Measurements from ENCODE around the gene CASS4. TPM values are rescaled to one million over a fixed set of nuclear protein-coding genes. Genes with fewer than 3 reads are reported as not detected.

The CASS4 gene
- total RNA-seq, 1 experiment from 2014 or later: not detected

- no peak for DNase-seq (ENCODE audit: unreplicated experiment)
- BruUV-seq (replicated peaks): no TSS peak
- Mint-ChIP-seq H3K36me3 (ENCODE audit: insufficient read depth, unreplicated experiment) (no peaks in the 10 kb centered on the region), H3K27ac (ENCODE audit: low read depth, unreplicated experiment) (no peak overlapping the region), H3K27me3 (ENCODE audit: insufficient read depth, unreplicated experiment) (peaks cover 6% of the 10 kb centered on the region), H3K4me1 (ENCODE audit: insufficient read depth, unreplicated experiment) (no peaks in the 10 kb centered on the region), H3K9me3 (ENCODE audit: unreplicated experiment) (no peaks in the 10 kb centered on the region), H3K4me3 (ENCODE audit: unreplicated experiment) (no peak overlapping the region)
- intact Hi-C loops (cut with micrococcal nuclease): no loop called here
- POLR2A ChIA-PET: no interaction called here
- CTCF ChIA-PET: no interaction called here
- TF ChIP-seq CTCF (IDR thresholded peaks at IDR 0.05; ENCODE audit: unreplicated experiment): no peak
Observed at GRCh38 chr20:56438284-56438683, 26.2 kb downstream of the CASS4 start.

DNA sequence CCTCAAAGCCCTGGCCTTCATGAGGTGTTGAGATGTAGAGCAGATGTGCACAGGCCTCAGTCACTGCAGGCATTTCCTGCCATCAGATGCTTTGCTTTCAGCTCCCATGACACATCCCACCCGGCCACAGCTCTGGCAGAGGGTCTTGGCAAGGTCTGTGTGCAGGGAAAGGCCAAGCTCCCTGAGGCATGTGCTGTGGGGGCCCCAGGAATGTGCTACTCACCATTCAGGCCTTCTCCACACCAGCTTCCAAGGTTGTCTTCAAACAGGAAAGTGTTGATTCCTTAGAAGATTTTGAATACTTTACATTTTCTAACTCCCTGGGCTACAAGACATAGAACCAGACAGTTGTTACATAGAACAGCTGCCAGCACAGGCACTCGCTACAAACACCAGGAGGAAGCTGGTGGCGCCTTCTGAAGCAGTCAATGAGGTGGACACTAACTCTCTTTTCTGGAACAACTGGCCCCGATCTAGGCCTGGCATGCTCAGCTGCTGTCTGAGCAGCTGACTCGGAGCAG is 27.8 kb downstream of the CASS4 start:
- no peak for TF ChIP-seq CTCF (IDR thresholded peaks at IDR 0.05; ENCODE audit: unreplicated experiment)
- Mint-ChIP-seq H3K36me3 (ENCODE audit: insufficient read depth, unreplicated experiment) (no peaks in the 10 kb centered on the region), H3K4me1 (ENCODE audit: insufficient read depth, unreplicated experiment) (no peaks in the 10 kb centered on the region), H3K27me3 (ENCODE audit: insufficient read depth, unreplicated experiment) (no peaks in the 10 kb centered on the region), H3K27ac (ENCODE audit: low read depth, unreplicated experiment) (no peak overlapping the region), H3K4me3 (ENCODE audit: unreplicated experiment) (no peak overlapping the region), H3K9me3 (ENCODE audit: unreplicated experiment) (no peaks in the 10 kb centered on the region)
- ChIA-PET CTCF (interaction anchor here (1.1 kb wide), 1 partner anchor 9 kb away, joined by 4 read pairs; no protein-coding TSS in a partner anchor), POLR2A (interaction anchor here (0.7 kb wide), 1 partner anchor 47 kb away, joined by 3 read pairs; the partner anchor contains the start of genes AURKA and CSTF1)
- intact Hi-C loops (cut with micrococcal nuclease): no loop called here
- DNase-seq (ENCODE audit: unreplicated experiment): no peak
- no TSS peak for BruUV-seq (replicated peaks)

- H3K27ac Mint-ChIP-seq (ENCODE audit: low read depth, unreplicated experiment): no peak overlapping the region
- CTCF ChIA-PET: interaction anchor here (0.7 to 1.1 kb wide), 2 partner anchors 10 to 193 kb away, joined by 3 to 4 read pairs; no protein-coding TSS in a partner anchor
- TF ChIP-seq CTCF (IDR thresholded peaks at IDR 0.05; ENCODE audit: unreplicated experiment): no peak
- H3K27me3 Mint-ChIP-seq (ENCODE audit: insufficient read depth, unreplicated experiment): no peaks in the 10 kb centered on the region
- H3K4me3 Mint-ChIP-seq (ENCODE audit: unreplicated experiment): no peak overlapping the region
- H3K4me1 Mint-ChIP-seq (ENCODE audit: insufficient read depth, unreplicated experiment): no peaks in the 10 kb centered on the region
- POLR2A ChIA-PET: no interaction called here
- DNase-seq (ENCODE audit: unreplicated experiment): no peak
- intact Hi-C loops (cut with micrococcal nuclease): no loop called here
- H3K9me3 Mint-ChIP-seq (ENCODE audit: unreplicated experiment): no peaks in the 10 kb centered on the region
- BruUV-seq (replicated peaks): no TSS peak
- H3K36me3 Mint-ChIP-seq (ENCODE audit: insufficient read depth, unreplicated experiment): no peaks in the 10 kb centered on the region
Observed at GRCh38 chr20:56440346-56441007, 28.4 kb downstream of the CASS4 start.

DNA sequence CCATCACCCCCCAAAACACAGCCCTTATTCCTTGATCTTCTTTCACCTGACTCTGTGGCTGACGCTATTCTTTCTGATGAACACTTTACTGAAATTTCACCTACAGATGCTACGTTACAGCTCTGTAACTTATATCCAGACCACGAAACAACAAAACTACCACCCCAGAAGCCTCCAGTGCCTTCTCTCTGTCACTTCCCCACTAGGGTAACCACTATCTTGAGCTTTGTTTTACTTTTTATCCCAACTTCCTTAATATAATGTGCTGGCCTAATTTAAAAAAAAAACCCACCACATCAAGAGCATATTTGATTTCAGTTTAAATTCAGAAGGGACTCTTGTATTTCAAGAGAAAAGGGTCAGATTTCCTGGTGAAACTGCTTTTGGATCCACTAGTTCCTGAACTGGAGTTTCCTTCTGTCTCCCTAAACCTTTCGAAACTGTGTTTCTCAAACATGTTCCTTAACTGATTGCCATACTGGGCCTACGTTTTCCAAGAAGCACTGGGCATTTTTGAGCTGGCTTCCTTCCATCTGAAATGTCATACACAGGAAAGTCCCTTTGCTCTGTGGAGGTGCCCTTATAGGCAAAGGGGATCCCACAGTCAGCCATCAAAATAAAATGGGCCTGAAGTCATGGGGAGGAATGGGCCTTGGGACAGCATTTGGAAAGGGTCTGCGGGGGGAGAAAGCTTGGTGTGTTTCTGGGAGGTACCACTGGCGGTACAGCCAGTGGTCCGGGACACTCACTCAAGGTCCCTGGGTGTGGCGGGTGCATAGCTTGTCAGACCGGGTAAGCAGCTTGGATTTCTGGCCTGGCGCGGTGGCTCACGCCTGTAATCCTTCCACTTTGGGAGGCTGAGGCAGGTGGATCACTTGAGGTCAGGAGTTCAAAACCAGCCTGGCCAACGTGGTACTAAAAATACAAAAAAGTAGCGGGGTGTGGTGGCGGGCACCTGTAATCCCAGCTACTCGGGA is 30.6 kb downstream of the CASS4 start:
- Mint-ChIP-seq H3K4me1 (ENCODE audit: insufficient read depth, unreplicated experiment) (no peaks in the 10 kb centered on the region), H3K4me3 (ENCODE audit: unreplicated experiment) (no peak overlapping the region), H3K27ac (ENCODE audit: low read depth, unreplicated experiment) (peak overlapping the region; percentile 16), H3K36me3 (ENCODE audit: insufficient read depth, unreplicated experiment) (no peaks in the 10 kb centered on the region), H3K9me3 (ENCODE audit: unreplicated experiment) (no peaks in the 10 kb centered on the region), H3K27me3 (ENCODE audit: insufficient read depth, unreplicated experiment) (no peaks in the 10 kb centered on the region)
- ChIA-PET CTCF (interaction anchor here (0.5 to 0.6 kb wide), 2 partner anchors 230 to 1326 kb away, joined by 3 read pairs; no protein-coding TSS in a partner anchor), POLR2A (interaction anchor here (1.2 kb wide), 1 partner anchor 30 kb away, joined by 3 read pairs; no protein-coding TSS in a partner anchor)
- no TSS peak for BruUV-seq (replicated peaks)
- no peak for TF ChIP-seq CTCF (IDR thresholded peaks at IDR 0.05; ENCODE audit: unreplicated experiment)
- no peak for DNase-seq (ENCODE audit: unreplicated experiment)
- intact Hi-C loops (cut with micrococcal nuclease): no loop called here

All from MCF 10A (cell line).